Mesothelial cell of epicardium (in vitro differentiated cells): ENCODE results near the gene ANO10. TPM values are rescaled to one million over a fixed set of nuclear protein-coding genes. Genes with fewer than 3 reads are reported as not detected.
"Not testable (repeated sequence)": the region's sequence is repeated elsewhere in the genome, so short reads cannot be mapped to it uniquely, and the experiment has no call there.

Source experiments
- DNase-seq, 2 experiments: peaks; one replicate each; pipeline ENCODE4 v3.0.0; 2021; ENCODE audit warnings: low spot score in 2 of 2; ENCODE audit not compliant: unreplicated experiment in 2 of 2
- H3K27ac Mint-ChIP-seq: 2 replicates; pipeline ENCODE4 v1.8.0; 2021; ENCODE audit warnings: mixed read lengths
- H3K27me3 Mint-ChIP-seq: 2 replicates; pipeline ENCODE4 v1.8.0; 2021; ENCODE audit warnings: low read depth, mixed read lengths
- H3K36me3 Mint-ChIP-seq: 2 replicates; pipeline ENCODE4 v1.8.0; 2021; ENCODE audit warnings: mixed read lengths
- H3K4me1 Mint-ChIP-seq: 2 replicates; pipeline ENCODE4 v1.8.0; 2021; ENCODE audit warnings: mixed read lengths
- H3K4me3 Mint-ChIP-seq: 2 replicates; pipeline ENCODE4 v1.8.0; 2021; ENCODE audit warnings: mild to moderate bottlenecking, moderate library complexity, mixed read lengths
- H3K9me3 Mint-ChIP-seq: 2 replicates; pipeline ENCODE4 v1.8.0; 2021; ENCODE audit warnings: mixed read lengths
- total RNA-seq: library from RNA; stranded (reverse); gene quantifications from 3 replicates; pipeline ENCODE4 v1.2.1, GENCODE V29; 2021
- TF ChIP-seq, protein P1 (sequence below): fragments of 200-600 bp; sonication (generic); IDR thresholded peaks from one replicate; pipeline ENCODE4 v1.5.0; 2021; ENCODE audit warnings: antibody characterized with exemption; ENCODE audit not compliant: unreplicated experiment

The ANO10 gene
- total RNA-seq, 1 donor from 2014 or later: 29.8 TPM

DNA sequence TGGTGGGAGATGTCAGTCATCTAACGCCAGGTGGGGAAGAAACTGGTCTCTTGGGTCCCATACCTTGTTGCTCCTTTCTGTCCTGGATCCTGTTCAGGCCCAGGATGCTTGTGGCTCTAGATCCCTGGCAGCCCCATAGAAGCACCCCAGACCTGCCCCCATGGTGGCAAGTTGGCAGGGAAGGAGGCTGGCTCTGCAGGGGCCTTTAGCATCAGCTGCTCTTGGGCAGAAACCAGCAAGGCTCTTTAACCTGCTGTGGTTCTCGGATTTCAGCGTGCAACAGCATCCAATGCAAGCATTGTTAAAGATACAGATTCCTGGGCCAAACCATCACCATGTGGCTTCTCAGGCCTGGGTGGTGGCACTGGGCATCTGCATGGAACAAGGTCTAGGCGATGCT lies 259.6 kb downstream of the ANO10 start:
- Mint-ChIP-seq H3K27me3 (no peaks in the 10 kb centered on the region), H3K4me3 (no peak overlapping the region), H3K27ac (no peak overlapping the region), H3K36me3 (peaks cover 9% of the 10 kb centered on the region), H3K9me3 (peaks cover 13% of the 10 kb centered on the region), H3K4me1 (no peaks in the 10 kb centered on the region)
- TF ChIP-seq, protein P1, sequence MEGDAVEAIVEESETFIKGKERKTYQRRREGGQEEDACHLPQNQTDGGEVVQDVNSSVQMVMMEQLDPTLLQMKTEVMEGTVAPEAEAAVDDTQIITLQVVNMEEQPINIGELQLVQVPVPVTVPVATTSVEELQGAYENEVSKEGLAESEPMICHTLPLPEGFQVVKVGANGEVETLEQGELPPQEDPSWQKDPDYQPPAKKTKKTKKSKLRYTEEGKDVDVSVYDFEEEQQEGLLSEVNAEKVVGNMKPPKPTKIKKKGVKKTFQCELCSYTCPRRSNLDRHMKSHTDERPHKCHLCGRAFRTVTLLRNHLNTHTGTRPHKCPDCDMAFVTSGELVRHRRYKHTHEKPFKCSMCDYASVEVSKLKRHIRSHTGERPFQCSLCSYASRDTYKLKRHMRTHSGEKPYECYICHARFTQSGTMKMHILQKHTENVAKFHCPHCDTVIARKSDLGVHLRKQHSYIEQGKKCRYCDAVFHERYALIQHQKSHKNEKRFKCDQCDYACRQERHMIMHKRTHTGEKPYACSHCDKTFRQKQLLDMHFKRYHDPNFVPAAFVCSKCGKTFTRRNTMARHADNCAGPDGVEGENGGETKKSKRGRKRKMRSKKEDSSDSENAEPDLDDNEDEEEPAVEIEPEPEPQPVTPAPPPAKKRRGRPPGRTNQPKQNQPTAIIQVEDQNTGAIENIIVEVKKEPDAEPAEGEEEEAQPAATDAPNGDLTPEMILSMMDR: no peak
- DNase-seq: no peak

GRCh38 chr3:43361077-43361476 lies 260.7 kb downstream of the ANO10 start:
- no peak for DNase-seq
- Mint-ChIP-seq H3K27me3 (no peaks in the 10 kb centered on the region), H3K9me3 (peaks cover 20% of the 10 kb centered on the region), H3K36me3 (peaks cover 5% of the 10 kb centered on the region), H3K4me1 (no peaks in the 10 kb centered on the region), H3K4me3 (no peak overlapping the region), H3K27ac (no peak overlapping the region)
- TF ChIP-seq, protein P1: no peak

DNA sequence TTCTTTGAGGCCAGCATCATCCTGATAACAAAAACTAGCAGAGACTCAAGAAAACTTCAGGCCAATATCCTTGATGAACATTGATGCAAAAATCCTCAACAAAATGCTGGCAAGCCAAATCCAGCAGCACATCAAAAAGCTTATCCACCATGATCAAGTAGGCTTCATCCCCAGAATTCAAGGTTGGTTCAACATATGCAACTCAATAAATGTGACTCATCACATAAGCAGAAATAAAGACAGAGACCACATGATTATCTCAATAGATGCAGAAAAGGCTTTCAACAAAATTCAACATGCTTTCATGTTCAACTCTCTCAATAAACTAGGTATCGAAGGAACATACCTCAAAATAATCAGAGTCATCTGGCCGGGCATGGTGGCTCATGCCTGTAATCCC lies 265.8 kb downstream of the ANO10 start:
- Mint-ChIP-seq H3K9me3 (peaks cover 68% of the 10 kb centered on the region), H3K36me3 (peaks cover 45% of the 10 kb centered on the region)
- DNase-seq, H3K27ac Mint-ChIP-seq, H3K4me1 Mint-ChIP-seq, H3K4me3 Mint-ChIP-seq, H3K27me3 Mint-ChIP-seq: not testable (repeated sequence)

- peaks cover 69% of the 10 kb centered on the region for H3K9me3 Mint-ChIP-seq
- H3K4me1 Mint-ChIP-seq: no peaks in the 10 kb centered on the region
- TF ChIP-seq, protein P1: no peak
- no peak overlapping the region for H3K27ac Mint-ChIP-seq
- DNase-seq: no peak
- no peak overlapping the region for H3K4me3 Mint-ChIP-seq
- H3K36me3 Mint-ChIP-seq: peaks cover 55% of the 10 kb centered on the region
- H3K27me3 Mint-ChIP-seq: no peaks in the 10 kb centered on the region
Measured at GRCh38 chr3:43353923-43354670, 267.7 kb downstream of the ANO10 start.

DNA sequence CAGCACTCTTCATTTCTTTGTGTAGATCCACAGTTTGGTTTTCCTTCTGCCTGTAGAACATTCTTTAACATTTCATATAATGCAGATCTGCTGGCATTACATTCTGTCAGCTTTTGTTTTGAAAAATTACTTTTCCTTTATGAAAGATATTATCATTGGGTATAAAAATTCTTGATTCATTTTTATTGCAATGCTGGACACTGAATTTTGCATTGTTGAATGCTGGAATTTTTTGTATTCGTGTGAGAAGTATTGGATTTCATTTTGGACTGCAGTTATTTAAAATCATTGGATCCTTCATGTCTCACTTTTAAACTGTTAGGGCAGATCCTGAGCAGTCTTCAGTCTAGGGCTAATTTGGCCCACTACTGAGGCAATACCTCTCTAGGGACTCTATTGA lies 268.4 kb downstream of the ANO10 start:
- DNase-seq: no peak
- no peak overlapping the region for H3K27ac Mint-ChIP-seq
- TF ChIP-seq, protein P1: no peak
- peaks cover 66% of the 10 kb centered on the region for H3K9me3 Mint-ChIP-seq
- H3K36me3 Mint-ChIP-seq: peaks cover 62% of the 10 kb centered on the region
- no peaks in the 10 kb centered on the region for H3K4me1 Mint-ChIP-seq
- no peaks in the 10 kb centered on the region for H3K27me3 Mint-ChIP-seq
- H3K4me3 Mint-ChIP-seq: no peak overlapping the region

DNA sequence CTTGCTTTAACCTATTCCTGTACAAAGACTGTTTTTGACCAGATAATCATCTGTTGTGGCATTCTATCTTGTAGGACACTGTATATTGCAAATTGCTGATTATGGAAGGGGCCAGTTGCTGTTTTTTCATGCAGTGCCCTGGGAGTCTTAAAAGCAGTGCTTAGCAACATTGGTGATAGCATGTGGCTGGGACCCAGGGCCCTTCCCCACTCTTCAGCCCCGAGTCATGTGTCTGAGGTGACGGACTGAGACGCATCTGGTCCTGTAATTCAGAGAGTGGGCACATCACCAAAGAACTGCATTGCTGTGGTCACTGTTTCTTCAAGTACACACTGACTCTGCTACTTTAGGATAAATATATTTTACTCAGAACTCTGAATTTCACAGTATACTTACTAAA lies 272.1 kb downstream of the ANO10 start:
- peaks cover 36% of the 10 kb centered on the region for H3K9me3 Mint-ChIP-seq
- TF ChIP-seq, protein P1: no peak
- peaks cover 64% of the 10 kb centered on the region for H3K36me3 Mint-ChIP-seq
- no peak overlapping the region for H3K4me3 Mint-ChIP-seq
- DNase-seq: no peak
- no peaks in the 10 kb centered on the region for H3K27me3 Mint-ChIP-seq
- no peak overlapping the region for H3K27ac Mint-ChIP-seq
- H3K4me1 Mint-ChIP-seq: no peaks in the 10 kb centered on the region
